Activated naive CD8-positive, alpha-beta T cell treated with anti-CD3 and anti-CD28 coated beads, Interleukin-2, amount 10 ng/mL, durations not matched to agents 7 days and 5 days (primary cell): ENCODE measurements around the gene STX18. TPM values are rescaled to one million over a fixed set of nuclear protein-coding genes. Genes with fewer than 3 reads are reported as not detected.

ENCODE experiments used
- ATAC-seq: fragments of 150-1000 bp; cut with Tn5 transposase; one replicate; pipeline ENCODE4 v1.10.0; 2021; ENCODE audit warnings: low read depth, moderate library complexity
- POLR2A ChIA-PET: fragments of 350-600 bp; sonication (Branson Sonifier 250); formaldehyde crosslinking; loops from one replicate; lab custom pipeline; 2021; ENCODE audit warnings: antibody characterized with exemption; lab: Charles Lee
- DNase-seq: peaks from one replicate; pipeline ENCODE4 v3.0.0; 2021
- H3K27ac Mint-ChIP-seq: one replicate; pipeline ENCODE4 v1.8.0; 2022; ENCODE audit warnings: mild to moderate bottlenecking, mixed read lengths
- H3K27me3 Mint-ChIP-seq: one replicate; pipeline ENCODE4 v1.8.0; 2022; ENCODE audit warnings: mild to moderate bottlenecking, moderate library complexity, mixed read lengths
- H3K36me3 Mint-ChIP-seq: one replicate; pipeline ENCODE4 v1.8.0; 2021; ENCODE audit warnings: mild to moderate bottlenecking, mixed read lengths
- H3K4me1 Mint-ChIP-seq: one replicate; pipeline ENCODE4 v1.8.0; 2021; ENCODE audit warnings: mixed read lengths
- H3K4me3 Mint-ChIP-seq: one replicate; pipeline ENCODE4 v1.8.0; 2022; ENCODE audit warnings: mild to moderate bottlenecking, moderate library complexity, mixed read lengths
- H3K9me3 Mint-ChIP-seq: one replicate; pipeline ENCODE4 v1.8.0; 2021; ENCODE audit warnings: mixed read lengths
- total RNA-seq, 2 experiments: library from RNA; stranded (reverse); gene quantifications; one replicate each; pipeline ENCODE4 v1.2.3, GENCODE V29; 2021

STX18 gene
- total RNA-seq, 2 experiments from 2014 or later = 26.5 to 27.1 TPM

DNA sequence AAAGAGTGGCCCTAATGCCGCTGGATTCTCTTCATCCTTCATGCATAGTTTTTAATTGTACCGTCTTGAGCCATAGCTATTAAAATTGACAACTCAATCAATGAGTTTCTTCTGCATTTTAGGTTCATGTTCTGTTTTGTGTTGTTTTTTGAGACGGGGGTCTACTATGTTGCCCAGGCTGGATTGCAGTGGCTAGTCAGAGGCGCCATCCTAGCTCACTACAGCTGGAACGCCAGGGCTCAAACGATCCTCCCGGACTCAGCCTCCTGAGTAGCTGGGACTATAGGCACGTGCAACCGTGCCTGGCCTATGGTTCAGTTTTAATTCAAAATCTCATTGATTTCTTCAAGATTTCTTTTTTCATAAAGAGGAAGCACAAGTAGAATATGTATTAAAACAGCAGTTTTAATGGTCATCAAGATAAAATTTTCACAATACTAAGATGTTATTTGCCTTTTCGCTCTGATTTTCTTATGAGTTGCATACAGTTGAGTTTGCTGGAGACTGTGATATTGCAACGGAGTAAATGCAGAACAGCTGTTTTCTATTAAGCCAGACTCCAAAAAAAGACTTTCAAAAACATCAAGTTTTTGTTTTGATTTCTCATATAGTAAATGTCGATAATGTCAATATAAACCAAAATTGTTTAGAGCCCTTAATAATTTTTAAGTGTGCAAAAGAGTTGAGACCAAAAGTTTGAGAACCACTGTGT, 1.1 kb upstream of the STX18 start:
- Mint-ChIP-seq H3K36me3 (peaks cover 14% of the 10 kb centered on the region), H3K4me1 (peaks cover 33% of the 10 kb centered on the region), H3K27me3 (no peaks in the 10 kb centered on the region), H3K4me3 (peak overlapping the region; percentile 95), H3K9me3 (no peaks in the 10 kb centered on the region), H3K27ac (peak overlapping the region; percentile 93)
- POLR2A ChIA-PET = interaction anchor here (0.7 to 1.8 kb wide), 7 partner anchors 10 to 295 kb away, joined by 3 to 7 read pairs (median 5); partner anchors contain the start of gene TMEM128
- no peak for ATAC-seq
- DNase-seq = no peak

DNA sequence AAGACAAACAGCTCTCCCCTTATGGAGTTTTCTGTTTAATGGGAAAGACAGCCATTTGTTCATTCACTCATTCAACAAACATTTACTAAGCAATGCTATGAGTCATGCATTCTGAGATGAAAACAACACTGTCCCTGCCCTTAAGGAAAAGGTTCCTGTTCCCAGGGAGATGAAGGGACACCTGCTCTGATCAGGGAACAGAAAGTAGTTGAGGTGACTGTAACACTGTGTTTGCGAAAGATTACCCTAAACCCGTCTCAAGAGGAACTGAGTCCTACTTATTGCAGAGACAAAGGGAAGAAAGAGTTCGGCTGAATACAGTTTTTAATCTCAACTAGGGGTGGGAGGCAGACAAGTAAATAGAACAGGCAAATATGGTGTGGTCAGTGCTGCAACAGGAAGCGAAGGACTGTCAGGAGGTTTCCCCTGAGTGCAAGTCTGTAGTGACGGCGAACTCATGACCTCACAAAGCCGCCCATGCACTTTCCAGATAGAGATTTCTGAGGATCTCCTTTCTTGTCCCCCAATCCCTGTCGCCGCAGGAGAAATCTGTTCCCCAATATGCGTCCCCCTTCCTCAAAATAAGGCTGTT, 712 bp downstream of the STX18 start:
- Mint-ChIP-seq H3K9me3 (no peaks in the 10 kb centered on the region), H3K27ac (peak overlapping the region; percentile 93), H3K36me3 (peaks cover 10% of the 10 kb centered on the region), H3K4me3 (peak overlapping the region; percentile 95), H3K27me3 (no peaks in the 10 kb centered on the region), H3K4me1 (peaks cover 33% of the 10 kb centered on the region)
- DNase-seq = no peak
- ATAC-seq = peak; percentile 34
- POLR2A ChIA-PET = interaction anchor here (0.6 to 1.8 kb wide), 5 partner anchors 16 to 312 kb away, joined by 3 to 7 read pairs (median 3); partner anchors contain the start of gene TMEM128

DNA sequence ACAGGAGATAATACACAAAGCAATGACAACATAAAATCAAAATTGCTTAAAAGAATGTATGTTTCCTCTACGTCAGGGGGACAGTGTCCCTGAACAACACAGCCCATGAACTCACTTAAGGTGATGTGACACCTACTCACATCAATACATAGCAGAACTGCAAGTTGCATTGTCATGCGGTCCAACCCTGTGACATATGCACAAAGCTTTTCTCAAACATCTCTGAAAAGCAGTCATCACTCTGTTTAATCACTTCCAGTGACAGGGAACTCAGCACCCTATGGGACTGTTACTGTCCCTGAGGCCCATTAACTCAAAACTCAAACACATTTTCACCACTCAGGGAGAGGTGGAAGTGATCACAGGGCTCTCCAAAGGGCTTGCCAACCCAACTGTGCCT, 2.4 kb downstream of the STX18 start:
- Mint-ChIP-seq H3K9me3 (no peaks in the 10 kb centered on the region), H3K27ac (no peak overlapping the region), H3K4me1 (peaks cover 31% of the 10 kb centered on the region), H3K4me3 (no peak overlapping the region), H3K27me3 (no peaks in the 10 kb centered on the region), H3K36me3 (peaks cover 2% of the 10 kb centered on the region)
- POLR2A ChIA-PET = no interaction called here
- DNase-seq (no peak), ATAC-seq (no peak)

DNA sequence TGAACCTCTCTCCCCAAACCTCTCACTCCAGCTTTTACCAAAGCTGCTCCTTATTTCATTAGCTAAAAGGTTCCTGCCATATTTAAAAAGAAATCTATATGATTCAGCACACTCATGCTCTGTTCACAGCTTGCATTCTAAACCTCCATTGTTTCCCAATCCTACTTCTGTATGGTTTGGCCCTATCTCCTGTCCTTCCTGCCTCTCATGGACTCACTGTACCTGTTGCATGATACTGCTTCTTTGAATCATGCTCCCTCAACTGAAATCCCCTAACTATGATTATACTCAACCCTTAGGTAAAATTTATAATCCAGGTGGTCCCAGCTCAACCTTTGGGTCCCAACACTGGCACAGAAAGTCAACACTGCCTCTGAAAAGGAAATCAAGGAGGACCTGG, 6.3 kb downstream of the STX18 start:
- H3K27ac Mint-ChIP-seq = no peak overlapping the region
- H3K4me3 Mint-ChIP-seq = no peak overlapping the region
- H3K36me3 Mint-ChIP-seq = peaks cover 3% of the 10 kb centered on the region
- H3K9me3 Mint-ChIP-seq = no peaks in the 10 kb centered on the region
- DNase-seq (no peak), ATAC-seq (no peak)
- peaks cover 11% of the 10 kb centered on the region for H3K4me1 Mint-ChIP-seq
- POLR2A ChIA-PET = no interaction called here
- H3K27me3 Mint-ChIP-seq = no peaks in the 10 kb centered on the region

DNA sequence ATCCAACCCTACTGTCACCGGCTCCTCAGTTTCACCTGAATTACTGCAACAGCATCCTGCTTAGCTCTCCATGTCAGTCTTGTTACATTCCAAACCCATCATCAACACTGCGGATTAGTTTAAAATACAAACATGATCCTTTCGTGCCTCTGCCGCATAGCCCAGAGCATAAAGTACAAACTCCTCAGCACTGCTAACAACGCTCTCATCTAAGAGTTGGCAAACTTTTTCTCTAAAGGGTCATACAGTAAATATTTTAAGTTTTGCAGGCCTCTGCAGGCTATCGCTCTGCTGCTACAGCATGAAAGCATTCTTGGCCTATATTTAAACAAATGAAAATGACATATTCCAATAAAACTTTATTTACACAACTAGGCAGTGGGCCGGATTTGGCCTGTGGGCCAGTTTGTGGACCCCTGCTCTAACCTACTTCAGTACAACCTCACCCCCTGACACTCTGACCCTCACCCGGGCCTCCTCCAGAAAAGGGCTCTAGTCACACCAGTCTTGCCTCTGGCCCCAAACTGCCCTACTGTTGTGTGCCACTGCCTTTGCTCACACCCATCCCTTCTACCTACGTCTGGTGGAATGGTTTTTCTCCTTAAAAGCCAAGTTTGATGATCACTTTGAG, 7.2 kb downstream of the STX18 start:
- Mint-ChIP-seq H3K4me3 (no peak overlapping the region), H3K27me3 (no peaks in the 10 kb centered on the region), H3K9me3 (no peaks in the 10 kb centered on the region), H3K4me1 (peaks cover 4% of the 10 kb centered on the region), H3K27ac (no peak overlapping the region), H3K36me3 (peaks cover 3% of the 10 kb centered on the region)
- ATAC-seq (no peak), DNase-seq (no peak)
- POLR2A ChIA-PET = no interaction called here

DNA sequence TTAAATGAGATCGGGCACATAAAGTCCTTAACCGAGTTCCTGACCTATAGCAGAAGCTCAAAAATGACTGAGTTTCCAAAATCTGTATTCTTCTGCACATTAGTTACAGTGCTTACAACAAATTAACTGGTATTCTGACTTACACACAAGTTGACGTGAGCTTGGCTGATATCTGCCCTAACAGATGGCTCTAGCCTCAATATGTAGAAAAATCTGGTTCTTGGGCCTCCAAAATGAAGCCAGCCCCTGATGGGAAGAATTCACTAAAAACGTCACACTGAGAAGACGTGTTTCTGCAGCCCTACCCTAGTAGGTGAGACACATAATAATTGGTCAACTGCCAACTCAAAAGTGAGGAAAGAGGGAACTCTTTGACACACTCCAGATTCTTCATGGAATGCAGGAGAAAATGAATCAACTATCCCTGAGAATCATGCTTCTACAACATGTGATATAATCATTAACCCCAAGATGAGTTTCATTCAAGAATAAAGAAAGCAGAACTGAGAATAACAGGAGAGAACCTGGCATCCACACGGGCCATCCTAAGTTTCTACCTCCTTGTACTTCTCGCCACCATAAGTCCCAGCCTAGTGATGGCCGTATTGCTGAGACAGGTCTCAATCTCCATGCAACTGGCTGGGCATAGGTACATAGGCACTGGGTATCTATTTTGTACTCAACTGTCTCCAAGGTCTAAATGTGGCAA, 8.2 kb downstream of the STX18 start:
- Mint-ChIP-seq H3K4me1 (no peaks in the 10 kb centered on the region), H3K9me3 (no peaks in the 10 kb centered on the region), H3K27me3 (no peaks in the 10 kb centered on the region), H3K27ac (no peak overlapping the region), H3K36me3 (peaks cover 3% of the 10 kb centered on the region), H3K4me3 (no peak overlapping the region)
- POLR2A ChIA-PET = interaction anchor here (1.7 kb wide), 1 partner anchor 9 kb away, joined by 5 read pairs; no protein-coding TSS in a partner anchor
- no peak for ATAC-seq
- no peak for DNase-seq

DNA sequence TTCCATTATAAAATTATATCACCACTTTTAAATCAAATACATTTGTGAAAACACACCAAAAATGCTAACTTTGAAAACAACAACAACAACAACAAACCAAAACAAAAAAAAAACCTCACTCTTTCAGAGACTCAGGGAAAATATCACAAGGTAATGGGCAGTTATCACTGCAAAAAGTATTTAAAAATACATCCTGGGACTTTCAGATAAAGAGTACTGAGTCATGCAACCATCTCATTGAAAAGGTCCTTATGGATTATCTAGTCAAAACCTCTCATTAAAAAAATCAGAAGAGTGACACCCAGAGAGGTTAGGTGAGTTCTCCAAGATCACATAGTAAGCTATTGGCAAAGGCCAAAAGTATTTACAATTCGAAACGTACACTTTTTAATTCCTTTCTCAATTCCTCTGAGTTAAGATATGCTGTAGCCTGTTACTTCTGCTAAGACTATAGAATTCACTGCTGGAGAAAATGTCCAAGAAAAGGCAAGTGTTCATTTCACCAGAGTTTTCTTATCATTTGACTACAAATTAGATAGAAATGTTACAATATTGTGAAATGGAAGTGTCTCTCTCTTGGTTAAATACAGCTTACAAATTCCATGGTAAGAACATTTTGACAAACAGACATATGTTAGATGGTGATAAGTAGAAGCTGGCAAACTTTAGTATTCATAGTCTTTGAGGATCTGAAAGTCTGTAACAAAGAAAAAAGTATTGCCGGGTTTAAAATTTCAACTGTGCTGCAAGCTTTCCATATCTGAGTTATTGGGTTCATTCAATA, 9.3 kb downstream of the STX18 start:
- H3K27ac Mint-ChIP-seq = no peak overlapping the region
- POLR2A ChIA-PET = interaction anchor here (1.7 kb wide), 1 partner anchor 10 kb away, joined by 5 read pairs; no protein-coding TSS in a partner anchor
- no peaks in the 10 kb centered on the region for H3K9me3 Mint-ChIP-seq
- DNase-seq (no peak), ATAC-seq (no peak)
- H3K36me3 Mint-ChIP-seq = peaks cover 5% of the 10 kb centered on the region
- H3K27me3 Mint-ChIP-seq = no peaks in the 10 kb centered on the region
- no peak overlapping the region for H3K4me3 Mint-ChIP-seq
- H3K4me1 Mint-ChIP-seq = no peaks in the 10 kb centered on the region

DNA sequence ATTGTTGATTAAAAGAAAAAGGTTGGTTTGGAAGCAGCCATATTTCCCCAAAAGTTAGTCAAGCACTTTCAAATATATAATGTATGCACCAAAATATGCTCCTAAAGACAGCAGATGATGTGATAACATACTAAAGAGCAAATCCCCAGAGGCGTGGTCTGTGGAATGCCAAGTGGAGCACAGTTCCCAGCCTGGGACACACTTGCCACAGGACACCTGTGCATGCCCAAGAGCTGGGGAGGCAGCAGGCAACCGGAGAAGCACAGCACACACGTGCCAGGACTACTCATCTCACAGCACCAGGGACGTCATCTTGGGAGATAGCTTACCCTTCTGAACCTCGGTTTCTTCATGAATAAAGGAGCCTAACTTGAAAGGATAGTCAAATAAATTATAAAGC, 12.5 kb downstream of the STX18 start:
- DNase-seq (no peak), ATAC-seq (no peak)
- H3K4me3 Mint-ChIP-seq = no peak overlapping the region
- peaks cover 13% of the 10 kb centered on the region for H3K36me3 Mint-ChIP-seq
- H3K27ac Mint-ChIP-seq = no peak overlapping the region
- no peaks in the 10 kb centered on the region for H3K27me3 Mint-ChIP-seq
- H3K9me3 Mint-ChIP-seq = no peaks in the 10 kb centered on the region
- POLR2A ChIA-PET = no interaction called here
- H3K4me1 Mint-ChIP-seq = peaks cover 4% of the 10 kb centered on the region

DNA sequence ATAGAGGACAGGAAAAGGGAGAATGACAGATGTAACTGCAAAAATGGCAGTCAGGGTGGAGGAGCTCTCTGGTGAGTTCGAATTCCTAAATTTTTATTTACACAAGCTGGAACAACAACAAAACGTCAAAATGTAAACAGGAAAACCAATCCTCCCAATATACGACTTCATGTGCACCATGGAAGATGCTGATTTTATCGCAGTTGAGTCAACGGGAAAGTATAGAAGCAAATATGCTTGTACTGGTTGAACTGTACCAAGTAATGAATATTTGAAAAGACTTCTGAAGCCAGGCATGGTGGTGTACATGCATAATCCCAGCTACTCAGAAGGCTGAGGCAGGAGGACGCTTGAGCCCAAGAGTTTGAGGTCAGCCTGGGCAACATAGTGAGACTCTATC, 15.4 kb downstream of the STX18 start:
- H3K27me3 Mint-ChIP-seq = no peaks in the 10 kb centered on the region
- POLR2A ChIA-PET = interaction anchor here (1.2 kb wide), 1 partner anchor 16 kb away, joined by 3 read pairs; the partner anchor contains the start of gene STX18
- peaks cover 16% of the 10 kb centered on the region for H3K4me1 Mint-ChIP-seq
- H3K4me3 Mint-ChIP-seq = no peak overlapping the region
- ATAC-seq = no peak
- DNase-seq = no peak
- H3K27ac Mint-ChIP-seq = no peak overlapping the region
- H3K9me3 Mint-ChIP-seq = no peaks in the 10 kb centered on the region
- H3K36me3 Mint-ChIP-seq = peaks cover 13% of the 10 kb centered on the region

DNA sequence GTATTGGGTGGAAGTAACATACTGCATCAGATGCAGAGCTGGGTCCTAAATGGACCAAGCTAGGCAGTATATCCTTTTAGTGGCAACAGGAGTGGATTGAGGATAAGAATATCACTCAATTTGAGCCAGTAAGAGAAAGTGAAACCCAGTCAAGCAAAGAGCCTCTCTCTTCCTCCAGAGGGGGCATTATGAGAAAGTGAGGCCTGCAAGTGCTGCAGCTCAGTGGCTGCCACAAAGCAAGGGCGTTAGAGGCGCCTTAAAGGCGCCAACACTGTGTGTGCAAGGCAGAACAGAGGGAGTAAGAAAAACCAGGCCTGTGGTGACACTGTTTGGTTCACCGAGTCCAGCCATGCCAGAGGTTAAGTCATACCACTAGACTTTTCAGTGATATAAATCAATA, 17.5 kb downstream of the STX18 start:
- no peaks in the 10 kb centered on the region for H3K9me3 Mint-ChIP-seq
- H3K4me1 Mint-ChIP-seq = peaks cover 21% of the 10 kb centered on the region
- ATAC-seq = peak; percentile 98
- POLR2A ChIA-PET = interaction anchor here (1.5 kb wide), 1 partner anchor 17 kb away, joined by 5 read pairs; the partner anchor contains the start of gene STX18
- DNase-seq = peak; percentile 32
- peak overlapping the region; percentile 33 for H3K4me3 Mint-ChIP-seq
- no peaks in the 10 kb centered on the region for H3K27me3 Mint-ChIP-seq
- H3K36me3 Mint-ChIP-seq = peaks cover 12% of the 10 kb centered on the region
- H3K27ac Mint-ChIP-seq = peak overlapping the region; percentile 46

DNA sequence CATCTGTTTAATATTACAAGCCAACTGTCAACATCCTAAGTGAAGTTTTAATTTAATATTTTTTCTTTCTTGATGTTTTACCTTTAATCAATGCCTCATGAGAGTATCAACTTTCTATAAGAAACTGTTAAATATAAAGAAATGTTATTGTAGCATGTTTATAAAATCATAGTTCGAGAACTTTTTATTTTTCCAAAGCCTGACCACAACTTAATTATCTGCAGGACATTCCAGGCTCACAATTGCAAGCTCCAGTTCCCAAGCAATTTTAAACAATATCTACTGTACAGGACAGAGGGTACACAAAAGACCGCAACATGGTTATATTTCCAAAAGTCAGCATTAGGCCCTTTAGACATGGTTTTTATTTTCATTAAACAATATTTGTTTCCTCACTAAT, 20.1 kb downstream of the STX18 start:
- peaks cover 11% of the 10 kb centered on the region for H3K36me3 Mint-ChIP-seq
- POLR2A ChIA-PET = no interaction called here
- no peak for ATAC-seq

DNA sequence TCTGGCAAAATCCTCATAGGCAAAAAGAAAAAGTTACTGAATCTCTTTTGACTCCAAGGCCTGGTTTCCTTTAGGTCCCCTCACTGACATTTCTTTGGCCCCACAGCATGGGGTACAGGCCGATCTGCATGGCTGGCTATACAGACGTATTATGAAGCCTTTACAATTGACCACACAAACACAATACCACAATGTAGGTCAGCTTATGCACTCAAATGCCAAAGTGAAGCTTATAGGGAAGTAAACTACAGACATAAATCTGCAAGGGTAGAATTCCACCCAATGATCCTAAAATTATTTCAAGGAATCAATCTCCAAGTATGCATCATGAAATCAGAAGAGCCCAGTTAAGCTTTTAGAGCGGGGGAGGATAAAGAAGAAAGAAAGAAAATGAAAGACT, 20.7 kb downstream of the STX18 start:
- DNase-seq = no peak
- H3K9me3 Mint-ChIP-seq = no peaks in the 10 kb centered on the region
- H3K27ac Mint-ChIP-seq = peak overlapping the region; percentile 14
- H3K4me1 Mint-ChIP-seq = peaks cover 22% of the 10 kb centered on the region
- H3K27me3 Mint-ChIP-seq = no peaks in the 10 kb centered on the region
- no peak overlapping the region for H3K4me3 Mint-ChIP-seq
- H3K36me3 Mint-ChIP-seq = peaks cover 9% of the 10 kb centered on the region
- ATAC-seq = no peak
- POLR2A ChIA-PET = no interaction called here

More for the DNA sequence above, 20.1 kb downstream of the STX18 start:
- Mint-ChIP-seq H3K27ac (no peak overlapping the region), H3K9me3 (no peaks in the 10 kb centered on the region), H3K4me3 (no peak overlapping the region), H3K4me1 (peaks cover 22% of the 10 kb centered on the region), H3K27me3 (no peaks in the 10 kb centered on the region)
- no peak for DNase-seq
